GM18511 (cell line): Measurements from ENCODE around the gene FOSB.

Experiments used
- ATAC-seq: cut with Tn5 transposase; IDR thresholded peaks from one replicate; pipeline ENCODE4 v1.9.1; 2021; ENCODE audit warnings: mild to moderate bottlenecking, moderate library complexity; ENCODE audit not compliant: unreplicated experiment

FOSB gene

GRCh38 chr19:45442408-45442777, 25.4 kb upstream of the FOSB start:
- no peak for ATAC-seq

GRCh38 chr19:45442778-45443461, 24.9 kb upstream of the FOSB start:
- no peak for ATAC-seq

DNA sequence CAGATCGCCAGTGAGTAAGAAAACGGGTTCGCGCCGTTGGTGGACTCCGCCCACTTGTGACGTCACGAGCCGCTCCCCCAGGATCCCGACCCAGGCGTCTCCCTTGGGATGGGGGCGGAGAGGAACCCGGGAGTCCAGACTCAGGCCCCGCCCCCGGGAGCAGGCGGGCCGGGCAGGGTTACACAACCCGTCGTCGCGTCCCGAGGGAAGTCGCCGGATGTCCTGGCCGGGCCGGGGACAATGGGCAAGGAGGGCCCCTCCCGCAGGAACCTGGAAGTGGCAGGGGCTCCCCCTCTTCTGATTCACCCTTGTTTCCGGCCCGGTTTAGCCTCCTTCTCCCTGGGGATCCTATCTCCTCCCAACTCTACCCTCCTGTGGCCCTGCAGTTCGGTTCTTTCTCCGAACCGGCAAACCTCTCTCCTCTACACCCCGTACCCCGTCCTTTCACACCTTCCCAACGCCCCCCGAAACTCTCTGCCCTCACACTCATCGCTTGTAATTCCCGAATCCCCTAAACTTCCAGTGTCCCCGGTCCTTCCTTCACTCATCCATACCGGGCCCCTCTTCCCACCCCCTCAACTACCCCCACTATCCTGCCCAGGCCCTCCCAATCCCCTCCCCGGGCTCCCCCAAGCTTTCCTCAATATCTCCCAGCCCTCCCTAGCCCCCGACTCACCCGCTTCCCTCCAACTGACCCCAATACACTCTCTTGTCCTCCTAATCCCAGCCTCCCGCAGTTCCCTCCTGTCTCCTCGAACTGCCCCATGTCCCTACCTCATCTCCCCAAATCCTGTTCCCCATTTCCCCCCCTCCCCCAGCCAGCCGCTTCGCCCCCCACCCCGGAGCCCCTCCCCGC, 24.1 kb upstream of the FOSB start:
- no peak for ATAC-seq

DNA sequence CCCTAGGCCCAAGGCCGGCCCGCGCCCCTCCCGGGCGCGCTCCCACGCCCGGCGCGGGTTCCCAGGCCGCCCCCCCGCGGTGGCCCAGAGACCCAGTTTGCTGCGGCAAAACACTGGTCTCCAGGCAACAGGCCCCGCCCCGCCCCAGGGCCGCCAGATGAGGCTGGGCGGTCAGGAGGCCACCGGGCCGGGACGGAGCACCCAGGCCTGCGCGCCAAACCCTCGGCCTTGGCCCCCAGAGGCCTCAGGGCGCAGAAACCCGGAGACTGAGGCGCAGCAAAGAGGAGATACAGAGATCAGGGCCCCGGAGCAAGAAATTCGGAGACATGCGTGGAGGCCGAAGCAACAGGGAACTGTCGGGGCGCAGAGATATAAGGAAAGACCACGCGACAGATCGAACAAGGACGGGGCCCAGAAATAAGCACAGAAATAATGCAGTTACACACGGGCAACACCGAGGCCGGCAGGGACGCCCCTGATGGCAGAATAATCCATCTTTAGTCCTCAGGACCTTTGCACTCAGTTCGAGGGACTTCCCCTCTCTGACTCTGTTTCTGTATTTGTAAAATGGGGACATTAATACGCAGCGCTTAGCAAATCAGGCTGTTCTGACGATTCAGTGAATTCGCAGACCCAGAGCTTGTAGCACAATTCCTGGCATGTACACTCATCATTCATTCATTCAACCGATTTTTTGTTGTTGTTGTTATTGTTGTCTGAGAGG, 23.3 kb upstream of the FOSB start:
- peak; percentile 46 for ATAC-seq

DNA sequence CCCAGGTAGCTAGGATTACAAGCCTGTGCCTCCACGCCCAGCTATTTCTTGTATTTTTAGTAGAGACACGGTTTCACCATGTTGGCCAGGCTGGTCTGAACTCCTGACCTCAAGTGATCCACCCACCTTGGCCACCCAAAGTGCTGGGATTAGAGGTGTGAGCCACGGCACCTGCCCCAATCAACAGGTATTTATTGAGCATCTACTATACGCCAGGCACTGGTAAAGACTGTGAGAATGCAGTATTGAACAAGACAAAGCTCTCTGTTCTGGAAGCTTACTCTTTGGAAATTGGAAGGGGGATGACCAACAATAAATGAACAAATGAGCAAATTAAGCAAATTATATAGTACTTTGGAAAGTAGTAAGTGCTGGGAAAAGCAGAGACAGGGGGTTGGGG, 22.7 kb upstream of the FOSB start:
- no peak for ATAC-seq

GRCh38 chr19:45446295-45446694, 21.5 kb upstream of the FOSB start:
- ATAC-seq = no peak

GRCh38 chr19:45446944-45447343, 20.9 kb upstream of the FOSB start:
- ATAC-seq = no peak

DNA sequence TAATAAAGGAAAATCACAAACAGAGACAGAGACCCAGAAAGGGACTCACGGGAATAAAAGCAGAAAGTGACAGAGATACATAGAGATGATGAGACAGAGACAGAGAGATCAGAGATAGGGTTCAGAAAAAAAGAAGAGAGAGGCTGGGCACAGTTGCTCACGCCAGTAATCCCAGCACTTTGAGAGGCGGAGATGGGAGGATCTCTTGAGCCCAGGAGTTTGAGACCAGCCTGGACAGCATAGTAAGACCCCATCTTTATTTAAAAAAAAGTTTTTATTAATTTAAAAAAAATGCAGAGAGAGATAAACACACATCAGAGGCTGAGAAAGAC, 19.4 kb upstream of the FOSB start:
- no peak for ATAC-seq

GRCh38 chr19:45448887-45449299, 18.9 kb upstream of the FOSB start:
- no peak for ATAC-seq

DNA sequence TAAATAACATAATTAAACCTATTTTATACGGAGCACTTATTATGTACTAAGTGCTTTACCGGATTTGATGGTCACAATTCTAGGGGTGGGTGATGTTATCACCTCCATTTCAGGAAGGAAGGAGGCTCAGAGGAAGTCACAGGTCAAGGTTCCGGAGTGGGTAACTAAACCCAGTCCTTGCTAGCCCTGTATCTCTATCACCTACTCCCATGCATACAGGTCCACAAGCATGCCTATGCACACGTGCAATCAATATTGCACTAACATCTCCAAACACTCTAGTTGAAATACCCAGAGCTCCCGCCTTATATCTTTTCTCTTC, 17.8 kb upstream of the FOSB start:
- ATAC-seq = peak; percentile 34

DNA sequence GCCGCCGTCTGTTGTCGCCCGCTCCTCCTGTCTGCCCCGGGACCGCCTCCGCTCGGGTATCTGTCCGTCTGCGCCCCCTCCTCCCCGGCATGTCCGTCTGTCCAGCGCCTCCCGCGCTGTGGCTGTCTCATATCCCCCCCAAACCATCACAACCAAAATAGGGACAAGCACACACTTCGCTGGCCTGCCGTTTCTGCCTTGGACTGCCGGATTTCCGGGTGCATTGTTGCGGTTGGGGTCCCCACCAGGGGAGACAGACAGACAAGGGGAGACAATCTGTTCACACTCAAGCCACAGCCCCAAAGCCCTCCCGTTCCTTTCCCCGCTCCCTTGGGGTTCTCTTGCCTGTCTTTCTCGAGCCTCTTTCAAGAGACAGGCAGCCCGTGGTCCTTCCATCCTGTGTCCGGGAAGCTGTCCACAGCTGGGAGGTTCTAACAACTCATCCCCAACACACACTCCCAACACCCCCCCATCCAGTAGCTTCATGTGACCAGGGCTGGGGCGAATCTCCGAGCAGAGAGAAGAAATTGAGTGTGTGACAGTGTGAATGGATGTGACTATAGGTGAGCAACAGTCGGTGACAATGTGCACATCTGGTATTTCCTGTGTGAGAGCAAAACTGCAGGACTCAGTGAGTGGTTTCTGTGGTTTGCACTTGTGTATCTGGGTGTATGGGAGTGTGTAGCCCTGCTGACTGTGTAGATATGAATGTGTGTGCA, 16.5 kb upstream of the FOSB start:
- ATAC-seq = no peak

- no peak for ATAC-seq
Measured at GRCh38 chr19:45451850-45452387, 15.9 kb upstream of the FOSB start.

- no peak for ATAC-seq
Measured at GRCh38 chr19:45455707-45456499, 11.9 kb upstream of the FOSB start.

- ATAC-seq = no peak
Measured at GRCh38 chr19:45456500-45456815, 11.3 kb upstream of the FOSB start.

DNA sequence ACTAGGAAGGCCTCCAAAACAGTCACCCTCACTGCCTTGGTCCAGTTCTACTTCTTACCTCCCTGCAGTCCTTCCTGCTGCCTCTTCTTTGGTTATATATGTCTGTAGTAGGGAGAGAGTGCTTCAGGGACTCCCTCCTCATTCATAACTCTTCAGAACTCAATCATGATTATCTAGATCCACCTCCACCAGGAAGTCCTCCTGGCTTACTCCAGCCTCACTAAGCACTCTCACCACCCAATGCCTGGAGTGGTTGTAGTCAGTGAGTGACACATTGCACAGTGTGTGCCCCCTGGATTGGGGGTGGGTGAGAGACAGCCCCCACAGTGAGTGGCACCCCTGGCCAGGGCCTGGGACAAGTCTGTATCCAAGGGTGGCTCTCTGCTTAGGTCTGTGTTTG, 10.0 kb upstream of the FOSB start:
- no peak for ATAC-seq

DNA sequence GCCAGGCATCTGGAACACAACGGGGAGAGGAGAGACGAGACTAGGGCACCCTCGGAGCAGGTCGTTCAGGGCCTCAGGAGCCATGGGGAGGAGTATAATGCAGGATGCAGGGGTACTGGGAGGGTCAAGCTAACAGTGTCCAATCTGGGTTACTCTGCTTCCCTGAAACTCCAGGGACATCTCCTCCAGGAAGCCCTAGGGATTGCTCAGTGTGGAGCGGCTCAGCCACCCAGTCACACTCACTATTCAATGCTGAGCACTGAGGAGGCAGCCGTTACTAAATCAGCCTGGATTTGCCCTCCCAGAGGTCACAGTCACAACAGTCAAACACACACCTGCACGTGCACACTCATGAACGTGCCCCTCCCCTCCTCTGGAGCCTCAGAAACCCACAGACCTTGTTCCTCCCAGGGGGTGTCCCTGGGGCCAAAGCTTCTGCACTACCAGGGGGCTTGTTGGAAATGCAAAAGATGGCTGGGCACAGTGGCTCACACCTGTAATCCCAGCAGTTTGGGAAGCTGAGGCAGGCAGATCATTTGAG, 6.9 kb upstream of the FOSB start:
- no peak for ATAC-seq

GRCh38 chr19:45462174-45462573, 5.6 kb upstream of the FOSB start:
- no peak for ATAC-seq

DNA sequence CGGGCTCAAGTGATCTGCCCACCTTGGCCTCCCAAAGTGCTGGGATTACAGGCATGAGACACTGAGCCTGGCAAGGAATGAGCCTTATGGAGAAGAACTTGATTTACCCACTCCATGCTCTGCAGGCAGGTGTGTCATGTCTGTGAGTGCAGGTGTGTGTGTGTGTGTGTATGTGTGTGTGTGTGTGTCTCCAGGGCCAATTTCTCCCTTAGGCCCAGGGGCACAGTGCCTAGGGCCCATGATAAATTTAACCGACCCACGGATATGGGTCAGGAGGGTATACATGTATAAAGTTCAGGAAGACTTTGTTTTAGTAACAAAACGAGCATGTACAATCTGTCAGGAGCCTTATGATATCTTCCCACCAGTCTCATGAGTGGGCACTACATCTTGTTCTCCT, 4.6 kb upstream of the FOSB start:
- no peak for ATAC-seq

DNA sequence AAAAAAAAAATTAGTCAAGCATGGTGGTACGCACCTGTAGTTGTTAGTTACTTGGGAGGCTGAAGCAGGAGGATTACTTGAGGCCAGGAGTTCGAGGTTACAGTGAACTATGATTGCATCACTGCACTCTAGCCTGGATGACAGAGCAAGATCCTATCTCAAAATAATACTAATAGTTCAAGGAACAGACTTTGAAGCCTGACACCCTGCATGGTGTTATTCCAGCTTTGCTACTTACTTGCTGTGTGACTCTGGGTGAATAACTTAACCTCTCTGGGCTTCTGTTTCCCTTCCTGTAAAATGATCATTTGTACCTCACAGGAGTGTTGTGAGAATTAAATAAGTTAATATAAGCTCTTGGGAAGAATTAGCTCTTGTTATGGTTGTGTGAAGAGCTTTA, 3.5 kb upstream of the FOSB start:
- ATAC-seq = no peak

- no peak for ATAC-seq
Measured at GRCh38 chr19:45464852-45465441, 2.8 kb upstream of the FOSB start.
